Keratinocyte (primary cell): ENCODE results near the gene GGT5. TPM values are rescaled to one million over a fixed set of nuclear protein-coding genes. Genes with fewer than 3 reads are reported as not detected.
"Not testable (repeated sequence)": the region's sequence is repeated elsewhere in the genome, so short reads cannot be mapped to it uniquely, and the experiment has no call there.

Experiments used
- DNase-seq: peaks from one replicate; pipeline ENCODE4 v3.0.0-alpha.2; 2011; ENCODE audit warnings: low read depth, missing footprints, low spot score
- FAIRE-seq: peaks from 2 replicates; lab custom pipeline; 2011; peaks lifted over from hg19 to GRCh38; lab: Jason Lieb, UNC
- H2AFZ ChIP-seq: 2 replicates; pipeline ENCODE4 v1.6.0; 2012; ENCODE audit warnings: low read length, control low read depth, inconsistent platforms; ENCODE audit not compliant: control insufficient read depth
- H3K27ac ChIP-seq: 2 replicates; pipeline ENCODE4 v1.5.1; 2011; ENCODE audit warnings: low read length; ENCODE audit not compliant: control insufficient read depth, insufficient read depth
- H3K27me3 ChIP-seq: 3 replicates; pipeline ENCODE4 v1.6.0; 2011; ENCODE audit warnings: low read length; ENCODE audit not compliant: control insufficient read depth, insufficient read depth; ENCODE audit errors: extremely low read depth
- H3K36me3 ChIP-seq, 2 experiments: 2 replicates in 1 of 2; 3 replicates in 1 of 2; pipeline ENCODE4 v1.5.1; 2011; ENCODE audit warnings: low read length in 2 of 2, mild to moderate bottlenecking in 1 of 2; ENCODE audit not compliant: control insufficient read depth in 2 of 2, insufficient read depth in 2 of 2; ENCODE audit errors: extremely low read depth in 1 of 2
- H3K4me1 ChIP-seq: 3 replicates; pipeline ENCODE4 v1.5.1; 2011; ENCODE audit warnings: low read length; ENCODE audit not compliant: control insufficient read depth, insufficient read depth; ENCODE audit errors: extremely low read depth
- H3K4me2 ChIP-seq: 3 replicates; pipeline ENCODE4 v1.6.0; 2011; ENCODE audit warnings: low read depth, low read length; ENCODE audit not compliant: control insufficient read depth, insufficient read depth; ENCODE audit errors: extremely low read depth
- H3K4me3 ChIP-seq, 3 experiments: fragments of 200-600 bp in 1 of 3; sonication (generic) in 1 of 3; 2 replicates in 2 of 3; 3 replicates in 1 of 3; pipeline ENCODE4 v1.5.1; 2011 to 2016; ENCODE audit warnings: low read length in 3 of 3, mild to moderate bottlenecking in 3 of 3, control low read depth in 2 of 3, inconsistent platforms in 1 of 3, low read depth in 1 of 3, mixed read lengths in 1 of 3, mixed run types in 1 of 3, moderate library complexity in 1 of 3; ENCODE audit not compliant: control insufficient read depth in 2 of 3, insufficient read depth in 2 of 3; ENCODE audit errors: extremely low read depth in 1 of 3
- H3K79me2 ChIP-seq: 2 replicates; pipeline ENCODE4 v1.6.0; 2012; ENCODE audit warnings: low read length; ENCODE audit not compliant: control insufficient read depth, insufficient read depth
- H3K9ac ChIP-seq: 3 replicates; pipeline ENCODE4 v1.6.0; 2011; ENCODE audit warnings: low read length; ENCODE audit not compliant: control insufficient read depth, insufficient read depth; ENCODE audit errors: extremely low read depth
- H3K9me1 ChIP-seq: 3 replicates; pipeline ENCODE4 v1.6.0; 2011; ENCODE audit warnings: low read length; ENCODE audit not compliant: control insufficient read depth, insufficient read depth; ENCODE audit errors: extremely low read depth
- H3K9me3 ChIP-seq: 2 replicates; pipeline ENCODE4 v1.5.1; 2012; ENCODE audit warnings: low read depth, low read length; ENCODE audit not compliant: control insufficient read depth
- H4K20me1 ChIP-seq: 3 replicates; pipeline ENCODE4 v1.6.0; 2011; ENCODE audit warnings: low read length; ENCODE audit not compliant: control insufficient read depth, insufficient read depth; ENCODE audit errors: extremely low read depth
- CTCF ChIP-seq, 3 experiments: IDR thresholded peaks in 1 of 3; conservative IDR thresholded peaks in 1 of 3; optimal IDR thresholded peaks in 1 of 3; 2 replicates in 2 of 3; 3 replicates in 1 of 3; pipeline versions ENCODE3 to v1.5.1; 2011; ENCODE audit warnings: low read length in 3 of 3, mild to moderate bottlenecking in 3 of 3, moderate library complexity in 2 of 3, control low read depth in 1 of 3, inconsistent platforms in 1 of 3; ENCODE audit not compliant: insufficient read depth in 2 of 3; ENCODE audit errors: extremely low read depth in 1 of 3
- EZH2 ChIP-seq: IDR thresholded peaks from one replicate; pipeline ENCODE4 v1.6.1; 2012; ENCODE audit warnings: inconsistent platforms, mild to moderate bottlenecking, low read length, moderate library complexity
- dilution Hi-C: fragments of 300-500 bp; cut with MboI; formaldehyde crosslinking; loops from one replicate; pipeline ENCODE4 v1.7.0; 2020; ENCODE audit warnings: low sequenced_read_pairs; ENCODE audit not compliant: extremely low pct_ligation_motif_present
- polyA plus RNA-seq, 5 experiments: library from polyadenylated mRNA; depleted of rRNA in 3 of 5; stranded (reverse) in 3 of 5; stranded (forward) in 1 of 5; unstranded in 1 of 5; fragments of >200 nt; gene quantifications; 1 replicate in 1 of 5; 2 replicates in 3 of 5; 3 replicates in 1 of 5; pipeline versions ENCODE4 v1.2.1 to v1.2.3, GENCODE V29; 2011 to 2012; ENCODE audit warnings: missing spikeins in 2 of 5, low read depth in 1 of 5, low replicate concordance in 1 of 5

Gene GGT5
- polyA plus RNA-seq, 1 donor (not counting 4 experiments of a cell fraction or from before 2014, with no cell fraction given), result not detected

DNA sequence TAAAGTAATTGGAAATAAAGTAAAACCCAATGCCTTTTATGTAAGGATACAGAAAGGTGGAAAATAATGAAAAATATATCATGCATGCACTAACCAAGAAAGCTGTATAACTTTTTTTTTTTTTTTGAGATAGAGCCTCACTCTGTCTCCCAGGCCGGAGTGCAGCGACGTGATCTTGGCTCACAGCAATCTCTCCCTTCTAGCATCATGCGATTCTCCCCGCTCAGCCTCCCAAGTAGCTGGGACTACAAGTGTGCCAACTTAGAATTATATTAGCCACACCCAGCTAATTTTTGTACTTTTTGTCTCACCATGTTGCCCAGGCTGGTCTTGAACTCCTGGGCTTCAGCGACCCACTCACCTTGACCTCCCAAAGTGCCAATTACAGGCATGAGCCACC lies 4.5 kb downstream of the GGT5 start:
- Histone ChIP-seq H3K9me1 (no peaks in the 10 kb centered on the region), H3K27ac (no peak overlapping the region), H4K20me1 (no peaks in the 10 kb centered on the region), H3K27me3 (no peaks in the 10 kb centered on the region), H3K79me2 (no peaks in the 10 kb centered on the region), H3K36me3 (no peaks in the 10 kb centered on the region), H3K9me3 (no peaks in the 10 kb centered on the region), H3K4me1 (peaks cover 2% of the 10 kb centered on the region), H2AFZ (no peak overlapping the region), H3K4me2 (no peak overlapping the region), H3K4me3 (no peak overlapping the region), H3K9ac (no peak overlapping the region)
- dilution Hi-C loops, result no loop called here
- DNase-seq, result no peak
- no peak for FAIRE-seq
- TF ChIP-seq EZH2 (no peak), CTCF (optimal IDR thresholded peaks at IDR 0.05 in 1 of 3, IDR thresholded peaks at IDR 0.05 in 1 of 3, conservative IDR thresholded peaks at IDR 0.05 in 1 of 3; ENCODE audit: extremely low read depth in 1 of 3, insufficient read depth in 2 of 3, low read length in 3 of 3) (no peak)

GRCh38 chr22:24238101-24238694 lies 6.7 kb downstream of the GGT5 start:
- DNase-seq, H3K79me2 ChIP-seq, H3K4me1 ChIP-seq, H3K4me2 ChIP-seq, H3K27ac ChIP-seq, FAIRE-seq, H3K4me3 ChIP-seq, H4K20me1 ChIP-seq, H3K9me1 ChIP-seq, H3K9me3 ChIP-seq, H3K9ac ChIP-seq, H2AFZ ChIP-seq, H3K27me3 ChIP-seq, dilution Hi-C loops, H3K36me3 ChIP-seq: not testable (repeated sequence)

DNA sequence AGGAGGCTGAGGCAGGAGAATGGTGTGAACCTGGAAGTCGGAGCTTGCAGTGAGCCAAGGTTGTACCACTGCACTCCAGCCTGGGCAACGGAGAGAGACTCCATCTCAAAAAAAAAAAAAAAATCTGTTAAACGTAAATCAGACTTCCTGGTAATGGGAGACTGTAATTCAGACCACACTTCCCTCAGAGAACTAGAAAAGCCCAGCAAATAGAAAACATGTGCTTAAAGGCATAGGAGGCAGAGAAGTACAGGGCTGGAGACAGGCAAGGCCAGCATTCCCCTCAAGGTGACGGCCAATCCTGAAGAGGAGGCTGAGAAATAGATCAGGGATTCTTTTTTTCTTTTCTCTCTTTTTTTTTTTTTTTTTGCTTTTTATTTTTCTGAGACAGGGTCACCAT lies 8.2 kb downstream of the GGT5 start:
- Histone ChIP-seq H3K9ac (no peak overlapping the region), H3K27me3 (no peaks in the 10 kb centered on the region), H3K9me1 (no peaks in the 10 kb centered on the region), H3K4me2 (no peak overlapping the region), H3K79me2 (no peaks in the 10 kb centered on the region), H3K27ac (no peak overlapping the region), H3K4me3 (no peak overlapping the region), H4K20me1 (no peaks in the 10 kb centered on the region), H3K9me3 (no peaks in the 10 kb centered on the region), H3K36me3 (no peaks in the 10 kb centered on the region), H3K4me1 (no peaks in the 10 kb centered on the region), H2AFZ (no peak overlapping the region)
- no peak for FAIRE-seq
- TF ChIP-seq EZH2 (no peak), CTCF (optimal IDR thresholded peaks at IDR 0.05 in 1 of 3, IDR thresholded peaks at IDR 0.05 in 1 of 3, conservative IDR thresholded peaks at IDR 0.05 in 1 of 3; ENCODE audit: extremely low read depth in 1 of 3, insufficient read depth in 2 of 3, low read length in 3 of 3) (no peak)
- DNase-seq, result no peak
- dilution Hi-C loops, result no loop called here
